Measurements from ENCODE around the gene GNB1.

- TF ChIP-seq CTCF (IDR thresholded peaks at IDR 0.05) (no peak), POLR2A (IDR thresholded peaks at IDR 0.05) (no peak), EP300 (IDR thresholded peaks at IDR 0.05) (no peak)
Measured at GRCh38 chr1:1894354-1895059, 3.6 kb upstream of the GNB1 start.

Measured in tibial nerve (tissue), 4 donors.